GM12864 (cell line): ENCODE measurements around the gene DCAF15.

ENCODE experiments used
- DNase-seq: peaks from one replicate; pipeline ENCODE4 v3.0.0-alpha.2; 2011; ENCODE audit warnings: low read depth
- H3K4me3 ChIP-seq: 2 replicates; pipeline ENCODE4 v1.5.1; 2011; ENCODE audit warnings: mild to moderate bottlenecking, low read depth, low read length, control low read depth
- TF ChIP-seq, protein P1 (sequence below): IDR thresholded peaks from 2 replicates; pipeline ENCODE4 v1.5.1; 2011; ENCODE audit warnings: low read depth, mild to moderate bottlenecking, moderate library complexity, low read length, control low read depth, inconsistent platforms; ENCODE audit errors: missing control alignments

DCAF15 gene

GRCh38 chr19:13952931-13953531 lies 722 bp downstream of the DCAF15 start:
- TF ChIP-seq, protein P1, sequence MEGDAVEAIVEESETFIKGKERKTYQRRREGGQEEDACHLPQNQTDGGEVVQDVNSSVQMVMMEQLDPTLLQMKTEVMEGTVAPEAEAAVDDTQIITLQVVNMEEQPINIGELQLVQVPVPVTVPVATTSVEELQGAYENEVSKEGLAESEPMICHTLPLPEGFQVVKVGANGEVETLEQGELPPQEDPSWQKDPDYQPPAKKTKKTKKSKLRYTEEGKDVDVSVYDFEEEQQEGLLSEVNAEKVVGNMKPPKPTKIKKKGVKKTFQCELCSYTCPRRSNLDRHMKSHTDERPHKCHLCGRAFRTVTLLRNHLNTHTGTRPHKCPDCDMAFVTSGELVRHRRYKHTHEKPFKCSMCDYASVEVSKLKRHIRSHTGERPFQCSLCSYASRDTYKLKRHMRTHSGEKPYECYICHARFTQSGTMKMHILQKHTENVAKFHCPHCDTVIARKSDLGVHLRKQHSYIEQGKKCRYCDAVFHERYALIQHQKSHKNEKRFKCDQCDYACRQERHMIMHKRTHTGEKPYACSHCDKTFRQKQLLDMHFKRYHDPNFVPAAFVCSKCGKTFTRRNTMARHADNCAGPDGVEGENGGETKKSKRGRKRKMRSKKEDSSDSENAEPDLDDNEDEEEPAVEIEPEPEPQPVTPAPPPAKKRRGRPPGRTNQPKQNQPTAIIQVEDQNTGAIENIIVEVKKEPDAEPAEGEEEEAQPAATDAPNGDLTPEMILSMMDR: no peak
- DNase-seq: no peak
- peak overlapping the region; percentile 79 for H3K4me3 ChIP-seq

GRCh38 chr19:13954185-13954584 lies 1.9 kb downstream of the DCAF15 start:
- H3K4me3 ChIP-seq: no peak overlapping the region
- no peak for DNase-seq
- TF ChIP-seq, protein P1: no peak

GRCh38 chr19:13955662-13956364 lies 3.5 kb downstream of the DCAF15 start:
- H3K4me3 ChIP-seq: no peak overlapping the region
- TF ChIP-seq, protein P1: no peak
- DNase-seq: no peak

GRCh38 chr19:13956365-13956744 lies 4.0 kb downstream of the DCAF15 start:
- TF ChIP-seq, protein P1: no peak
- no peak overlapping the region for H3K4me3 ChIP-seq
- no peak for DNase-seq

DNA sequence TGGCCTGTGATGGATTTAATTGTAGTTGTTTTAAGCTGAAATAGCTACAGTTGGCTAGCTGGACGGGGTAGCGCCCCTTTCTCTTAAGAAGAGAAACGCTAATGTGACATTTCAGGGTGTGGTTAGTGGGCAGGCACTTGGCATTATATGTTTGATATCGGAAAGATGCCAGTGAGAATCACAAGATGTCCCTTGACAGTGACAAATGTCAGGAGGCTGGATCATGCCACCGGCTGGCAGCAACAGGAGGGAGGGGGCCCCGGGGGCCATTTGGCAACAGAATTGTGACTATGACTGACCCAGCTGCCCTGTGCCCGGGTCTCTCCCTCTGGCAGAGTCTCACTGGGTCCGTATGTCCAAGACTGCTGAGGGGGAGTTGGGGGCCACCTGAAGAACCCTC lies 4.7 kb downstream of the DCAF15 start:
- DNase-seq: no peak
- TF ChIP-seq, protein P1: no peak
- H3K4me3 ChIP-seq: no peak overlapping the region

GRCh38 chr19:13958043-13958442 lies 5.7 kb downstream of the DCAF15 start:
- TF ChIP-seq, protein P1: no peak
- DNase-seq: no peak
- H3K4me3 ChIP-seq: no peak overlapping the region
